OCI-LY3 (cell line): ENCODE measurements around the gene ABCF3.

Experiments used
- EZH2phosphoT487 ChIP-seq: fragments of 200-600 bp; shearing (Covaris generic); IDR thresholded peaks from 2 replicates; pipeline ENCODE4 v1.6.1; 2018; ENCODE audit warnings: antibody characterized with exemption, mixed run types, low read depth
- TF ChIP-seq, protein P1 (sequence below): fragments of 200-600, 300-600 bp; sonication (generic); IDR thresholded peaks from 2 replicates; pipeline ENCODE4 v1.5.1; 2014; ENCODE audit warnings: antibody characterized with exemption, low read length, low read depth

GRCh38 chr3:184175981-184176376 lies 10.0 kb upstream of the ABCF3 start:
- TF ChIP-seq, protein P1, sequence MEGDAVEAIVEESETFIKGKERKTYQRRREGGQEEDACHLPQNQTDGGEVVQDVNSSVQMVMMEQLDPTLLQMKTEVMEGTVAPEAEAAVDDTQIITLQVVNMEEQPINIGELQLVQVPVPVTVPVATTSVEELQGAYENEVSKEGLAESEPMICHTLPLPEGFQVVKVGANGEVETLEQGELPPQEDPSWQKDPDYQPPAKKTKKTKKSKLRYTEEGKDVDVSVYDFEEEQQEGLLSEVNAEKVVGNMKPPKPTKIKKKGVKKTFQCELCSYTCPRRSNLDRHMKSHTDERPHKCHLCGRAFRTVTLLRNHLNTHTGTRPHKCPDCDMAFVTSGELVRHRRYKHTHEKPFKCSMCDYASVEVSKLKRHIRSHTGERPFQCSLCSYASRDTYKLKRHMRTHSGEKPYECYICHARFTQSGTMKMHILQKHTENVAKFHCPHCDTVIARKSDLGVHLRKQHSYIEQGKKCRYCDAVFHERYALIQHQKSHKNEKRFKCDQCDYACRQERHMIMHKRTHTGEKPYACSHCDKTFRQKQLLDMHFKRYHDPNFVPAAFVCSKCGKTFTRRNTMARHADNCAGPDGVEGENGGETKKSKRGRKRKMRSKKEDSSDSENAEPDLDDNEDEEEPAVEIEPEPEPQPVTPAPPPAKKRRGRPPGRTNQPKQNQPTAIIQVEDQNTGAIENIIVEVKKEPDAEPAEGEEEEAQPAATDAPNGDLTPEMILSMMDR = no peak
- TF ChIP-seq EZH2phosphoT487 = no peak
